ENCODE data around the gene COPG1.

DNA sequence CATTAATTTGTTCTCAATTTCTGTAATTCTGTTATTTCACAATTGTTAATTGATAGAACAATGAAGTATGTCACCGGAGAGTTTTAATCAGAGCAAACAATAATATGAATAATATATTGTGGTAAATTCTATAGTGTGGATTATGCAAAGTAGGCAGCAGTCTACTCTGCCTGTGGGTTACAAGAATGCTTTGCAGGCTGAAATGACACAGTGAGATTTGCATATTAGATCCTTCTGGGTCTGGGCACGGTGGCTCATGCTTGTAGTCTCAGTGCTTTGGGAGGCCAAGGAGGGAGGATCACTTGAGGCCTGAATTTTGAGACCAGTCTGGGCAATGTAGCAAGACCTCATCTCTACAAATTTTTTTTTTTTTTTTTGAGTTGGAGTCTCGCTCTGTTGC lies 12.5 kb downstream of the COPG1 start:
- TF ChIP-seq, protein P1, sequence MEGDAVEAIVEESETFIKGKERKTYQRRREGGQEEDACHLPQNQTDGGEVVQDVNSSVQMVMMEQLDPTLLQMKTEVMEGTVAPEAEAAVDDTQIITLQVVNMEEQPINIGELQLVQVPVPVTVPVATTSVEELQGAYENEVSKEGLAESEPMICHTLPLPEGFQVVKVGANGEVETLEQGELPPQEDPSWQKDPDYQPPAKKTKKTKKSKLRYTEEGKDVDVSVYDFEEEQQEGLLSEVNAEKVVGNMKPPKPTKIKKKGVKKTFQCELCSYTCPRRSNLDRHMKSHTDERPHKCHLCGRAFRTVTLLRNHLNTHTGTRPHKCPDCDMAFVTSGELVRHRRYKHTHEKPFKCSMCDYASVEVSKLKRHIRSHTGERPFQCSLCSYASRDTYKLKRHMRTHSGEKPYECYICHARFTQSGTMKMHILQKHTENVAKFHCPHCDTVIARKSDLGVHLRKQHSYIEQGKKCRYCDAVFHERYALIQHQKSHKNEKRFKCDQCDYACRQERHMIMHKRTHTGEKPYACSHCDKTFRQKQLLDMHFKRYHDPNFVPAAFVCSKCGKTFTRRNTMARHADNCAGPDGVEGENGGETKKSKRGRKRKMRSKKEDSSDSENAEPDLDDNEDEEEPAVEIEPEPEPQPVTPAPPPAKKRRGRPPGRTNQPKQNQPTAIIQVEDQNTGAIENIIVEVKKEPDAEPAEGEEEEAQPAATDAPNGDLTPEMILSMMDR (IDR thresholded peaks at IDR 0.05): no peak
- no peak for TF ChIP-seq POLR2A (IDR thresholded peaks at IDR 0.05)
